Measurements from ENCODE around the gene TWNK.

The TWNK gene

DNA sequence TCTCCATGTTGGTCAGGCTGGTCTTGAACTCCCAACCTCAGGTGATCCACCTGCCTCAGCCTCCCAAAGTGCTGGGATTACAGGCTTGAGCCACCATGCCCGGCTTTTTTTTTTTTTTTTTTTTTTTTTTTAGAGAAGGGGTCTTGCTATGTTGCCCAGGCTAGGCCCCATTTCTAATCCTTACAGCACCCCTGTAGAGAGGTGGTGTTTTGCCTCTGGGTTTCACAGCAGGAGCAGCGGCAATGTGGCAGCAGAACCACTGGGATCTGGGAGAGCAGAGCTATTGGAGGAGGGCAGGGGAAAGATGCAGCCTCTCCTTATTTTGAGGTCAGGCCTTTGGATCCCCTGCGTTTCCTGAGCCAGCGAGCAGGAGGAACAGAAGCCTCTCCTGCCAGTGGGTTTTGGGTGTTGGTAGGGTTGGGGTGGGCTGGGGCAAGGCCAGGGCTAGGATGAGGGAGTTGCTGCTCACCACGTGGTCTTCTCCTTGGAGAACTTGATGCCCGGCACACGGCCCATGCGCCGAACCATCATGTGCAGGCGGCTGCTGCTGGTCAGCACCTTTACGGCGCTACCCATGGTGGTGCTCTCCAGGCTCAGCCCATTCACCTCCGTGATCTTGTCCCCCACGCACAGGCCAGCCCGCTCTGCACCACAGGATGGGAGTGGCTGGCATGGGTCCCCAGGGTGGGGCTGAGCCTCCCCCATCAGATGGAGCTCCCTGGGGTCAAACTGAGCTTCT, 35.8 kb downstream of the TWNK start:
- TF ChIP-seq ZNF747 (tag by site-specific recombination; IDR thresholded peaks at IDR 0.05) (no peak), ZNF121 (tag by site-specific recombination; IDR thresholded peaks at IDR 0.05) (peak; percentile 91), ZSCAN30 (tag by site-specific recombination; IDR thresholded peaks at IDR 0.05) (no peak)
- TF ChIP-seq, protein P1, sequence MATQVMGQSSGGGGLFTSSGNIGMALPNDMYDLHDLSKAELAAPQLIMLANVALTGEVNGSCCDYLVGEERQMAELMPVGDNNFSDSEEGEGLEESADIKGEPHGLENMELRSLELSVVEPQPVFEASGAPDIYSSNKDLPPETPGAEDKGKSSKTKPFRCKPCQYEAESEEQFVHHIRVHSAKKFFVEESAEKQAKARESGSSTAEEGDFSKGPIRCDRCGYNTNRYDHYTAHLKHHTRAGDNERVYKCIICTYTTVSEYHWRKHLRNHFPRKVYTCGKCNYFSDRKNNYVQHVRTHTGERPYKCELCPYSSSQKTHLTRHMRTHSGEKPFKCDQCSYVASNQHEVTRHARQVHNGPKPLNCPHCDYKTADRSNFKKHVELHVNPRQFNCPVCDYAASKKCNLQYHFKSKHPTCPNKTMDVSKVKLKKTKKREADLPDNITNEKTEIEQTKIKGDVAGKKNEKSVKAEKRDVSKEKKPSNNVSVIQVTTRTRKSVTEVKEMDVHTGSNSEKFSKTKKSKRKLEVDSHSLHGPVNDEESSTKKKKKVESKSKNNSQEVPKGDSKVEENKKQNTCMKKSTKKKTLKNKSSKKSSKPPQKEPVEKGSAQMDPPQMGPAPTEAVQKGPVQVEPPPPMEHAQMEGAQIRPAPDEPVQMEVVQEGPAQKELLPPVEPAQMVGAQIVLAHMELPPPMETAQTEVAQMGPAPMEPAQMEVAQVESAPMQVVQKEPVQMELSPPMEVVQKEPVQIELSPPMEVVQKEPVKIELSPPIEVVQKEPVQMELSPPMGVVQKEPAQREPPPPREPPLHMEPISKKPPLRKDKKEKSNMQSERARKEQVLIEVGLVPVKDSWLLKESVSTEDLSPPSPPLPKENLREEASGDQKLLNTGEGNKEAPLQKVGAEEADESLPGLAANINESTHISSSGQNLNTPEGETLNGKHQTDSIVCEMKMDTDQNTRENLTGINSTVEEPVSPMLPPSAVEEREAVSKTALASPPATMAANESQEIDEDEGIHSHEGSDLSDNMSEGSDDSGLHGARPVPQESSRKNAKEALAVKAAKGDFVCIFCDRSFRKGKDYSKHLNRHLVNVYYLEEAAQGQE (tag by site-specific recombination; IDR thresholded peaks at IDR 0.05), result peak; percentile 56
- POLR2A ChIA-PET, result interaction anchor here (1.2 kb wide), 1 partner anchor 8 kb away, joined by 3 read pairs; the partner anchor contains the start of genes PDZD7 and SFXN3

DNA sequence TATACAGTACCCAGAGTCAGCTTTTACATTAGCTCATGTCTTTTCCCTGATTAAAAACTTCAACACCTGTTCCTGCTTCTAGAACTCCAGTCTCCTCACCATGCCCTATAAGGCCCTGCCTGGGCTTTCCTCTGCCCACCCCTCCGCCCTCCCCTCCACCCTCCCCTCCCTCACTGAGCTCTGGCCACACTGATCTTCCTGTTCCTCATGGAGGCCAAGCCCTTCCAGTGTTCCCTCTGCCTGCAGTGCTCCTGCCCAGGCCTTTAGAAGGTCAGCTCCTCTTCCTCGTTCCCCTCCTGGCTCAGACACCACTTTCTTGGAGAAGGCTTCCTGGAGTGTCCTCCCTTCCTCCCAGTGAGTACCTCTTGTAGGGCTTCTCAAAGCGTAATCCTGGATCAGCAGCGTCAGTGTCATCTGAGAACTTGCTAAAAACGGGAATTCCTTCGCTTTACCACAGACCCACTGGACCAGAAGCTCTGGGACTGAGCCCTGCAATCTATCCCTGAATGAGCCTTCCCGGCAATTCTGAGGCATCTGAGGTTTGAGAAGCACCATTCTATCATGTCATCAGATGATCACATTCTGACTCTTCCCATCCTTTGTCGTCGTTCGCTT, 39.9 kb downstream of the TWNK start:
- POLR2A ChIA-PET, result interaction anchor here (0.6 to 0.7 kb wide), 4 partner anchors 16 to 208 kb away, joined by 4 to 5 read pairs (median 4); no protein-coding TSS in a partner anchor
- Histone ChIP-seq H3K36me3 (ENCODE audit: control insufficient read depth in 2 of 2, insufficient read depth in 1 of 2, low read length in 2 of 2) (no peaks in the 10 kb centered on the region), H3K4me3 (ENCODE audit: low read depth, low read length) (no peak overlapping the region), H3K9me3 (ENCODE audit: control insufficient read depth, insufficient read depth, low read depth, low read length) (no peaks in the 10 kb centered on the region), H3K27ac (ENCODE audit: extremely low read depth, low read depth, low read length) (no peak overlapping the region), H3K4me1 (ENCODE audit: control insufficient read depth, insufficient read depth, low read length) (peaks cover 10% of the 10 kb centered on the region)
- TF ChIP-seq ZBTB48 (tag by site-specific recombination; IDR thresholded peaks at IDR 0.05) (0 out of 2 replicates have a peak, but pooled peaks have one; percentile 2), ZNF624 (tag by site-specific recombination; IDR thresholded peaks at IDR 0.05) (no peak), ZBTB20 (tag by site-specific recombination; IDR thresholded peaks at IDR 0.05) (0 out of 2 replicates have a peak, but pooled peaks have one; percentile 5)
- CTCF ChIA-PET, result interaction anchor here (1.0 to 6.9 kb wide), 8 partner anchors 10 to 115 kb away, joined by 3 to 129 read pairs (median 5); no protein-coding TSS in a partner anchor

More for the DNA sequence above, 35.8 kb downstream of the TWNK start:
- H3K9me3 ChIP-seq (ENCODE audit: control insufficient read depth, insufficient read depth, low read depth, low read length), result no peaks in the 10 kb centered on the region
- no peaks in the 10 kb centered on the region for H3K36me3 ChIP-seq (ENCODE audit: control insufficient read depth in 2 of 2, insufficient read depth in 1 of 2, low read length in 2 of 2)
- no peak overlapping the region for H3K4me3 ChIP-seq (ENCODE audit: low read depth, low read length)
- H3K4me1 ChIP-seq (ENCODE audit: control insufficient read depth, insufficient read depth, low read length), result peaks cover 2% of the 10 kb centered on the region
- CTCF ChIA-PET, result interaction anchor here (0.6 to 0.8 kb wide), 2 partner anchors 8 to 55 kb away, joined by 3 read pairs; no protein-coding TSS in a partner anchor
- H3K27ac ChIP-seq (ENCODE audit: extremely low read depth, low read depth, low read length), result no peak overlapping the region

DNA sequence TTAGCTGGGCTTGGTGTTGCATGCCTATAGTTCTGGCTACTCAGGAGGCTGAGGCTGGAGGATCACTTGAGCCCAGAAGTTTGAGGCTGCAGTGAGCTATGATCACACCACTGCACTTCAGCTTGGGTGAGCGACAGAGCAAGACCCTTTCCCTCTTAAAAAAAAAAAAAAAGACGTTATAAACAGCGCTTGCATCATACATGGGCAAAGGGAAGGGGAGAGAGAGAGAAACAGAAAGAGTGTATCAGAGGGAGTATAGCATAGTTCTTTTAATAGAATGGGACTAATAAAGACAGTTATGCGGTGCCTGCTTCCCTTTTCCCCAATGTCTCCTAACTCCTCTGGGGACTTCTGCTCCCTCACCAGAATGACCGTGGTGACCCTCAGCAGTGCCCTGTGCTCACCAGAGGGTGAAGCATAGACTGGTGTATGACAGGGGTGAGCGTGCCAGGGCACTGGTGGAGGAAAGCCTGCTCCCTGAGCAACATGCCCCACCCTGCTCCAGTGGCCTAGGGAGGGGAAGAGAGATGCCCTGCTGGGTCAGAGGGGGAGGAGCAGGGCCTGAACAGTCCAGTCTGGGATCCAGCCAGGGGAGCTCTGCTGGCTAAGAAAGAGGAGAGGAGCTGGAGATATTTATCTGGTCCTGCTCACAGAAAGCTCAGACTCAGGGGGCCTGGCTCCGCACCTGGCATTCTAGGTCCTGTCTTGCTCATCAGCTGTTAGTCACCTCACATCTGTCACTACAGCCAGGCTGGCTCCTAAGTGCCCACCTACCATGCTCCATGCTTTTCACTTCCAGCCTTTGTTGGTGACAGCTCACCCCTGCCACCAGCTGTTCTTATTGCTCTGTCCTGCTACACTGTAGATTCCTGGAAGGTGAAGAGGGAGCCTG, 41.3 kb downstream of the TWNK start:
- peaks cover 20% of the 10 kb centered on the region for H3K4me1 ChIP-seq (ENCODE audit: control insufficient read depth, insufficient read depth, low read length)
- H3K36me3 ChIP-seq (ENCODE audit: control insufficient read depth in 2 of 2, insufficient read depth in 1 of 2, low read length in 2 of 2), result no peaks in the 10 kb centered on the region
- no peaks in the 10 kb centered on the region for H3K9me3 ChIP-seq (ENCODE audit: control insufficient read depth, insufficient read depth, low read depth, low read length)
- no peak overlapping the region for H3K27ac ChIP-seq (ENCODE audit: extremely low read depth, low read depth, low read length)
- ChIA-PET CTCF (interaction anchor here (0.6 to 6.9 kb wide), 12 partner anchors 12 to 325 kb away, joined by 3 to 129 read pairs (median 5); no protein-coding TSS in a partner anchor), POLR2A (interaction anchor here (0.7 to 1.0 kb wide), 3 partner anchors 14 to 111 kb away, joined by 3 read pairs; no protein-coding TSS in a partner anchor)
- no peak overlapping the region for H3K4me3 ChIP-seq (ENCODE audit: low read depth, low read length)
- TF ChIP-seq, protein P2, sequence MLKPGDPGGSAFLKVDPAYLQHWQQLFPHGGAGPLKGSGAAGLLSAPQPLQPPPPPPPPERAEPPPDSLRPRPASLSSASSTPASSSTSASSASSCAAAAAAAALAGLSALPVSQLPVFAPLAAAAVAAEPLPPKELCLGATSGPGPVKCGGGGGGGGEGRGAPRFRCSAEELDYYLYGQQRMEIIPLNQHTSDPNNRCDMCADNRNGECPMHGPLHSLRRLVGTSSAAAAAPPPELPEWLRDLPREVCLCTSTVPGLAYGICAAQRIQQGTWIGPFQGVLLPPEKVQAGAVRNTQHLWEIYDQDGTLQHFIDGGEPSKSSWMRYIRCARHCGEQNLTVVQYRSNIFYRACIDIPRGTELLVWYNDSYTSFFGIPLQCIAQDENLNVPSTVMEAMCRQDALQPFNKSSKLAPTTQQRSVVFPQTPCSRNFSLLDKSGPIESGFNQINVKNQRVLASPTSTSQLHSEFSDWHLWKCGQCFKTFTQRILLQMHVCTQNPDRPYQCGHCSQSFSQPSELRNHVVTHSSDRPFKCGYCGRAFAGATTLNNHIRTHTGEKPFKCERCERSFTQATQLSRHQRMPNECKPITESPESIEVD (tag by site-specific recombination; IDR thresholded peaks at IDR 0.05), result no peak
- TF ChIP-seq ZIC2 (tag by site-specific recombination; IDR thresholded peaks at IDR 0.05) (peak; percentile 72), ZNF544 (tag by site-specific recombination; IDR thresholded peaks at IDR 0.05) (no peak), ZNF184 (tag by site-specific recombination; IDR thresholded peaks at IDR 0.05) (no peak), SP3 (tag by site-specific recombination; IDR thresholded peaks at IDR 0.05) (0 out of 2 replicates have a peak, but pooled peaks have one; percentile 20), ZNF654 (tag by site-specific recombination; IDR thresholded peaks at IDR 0.05; ENCODE audit: low read depth) (no peak)
- TF ChIP-seq, protein P3, sequence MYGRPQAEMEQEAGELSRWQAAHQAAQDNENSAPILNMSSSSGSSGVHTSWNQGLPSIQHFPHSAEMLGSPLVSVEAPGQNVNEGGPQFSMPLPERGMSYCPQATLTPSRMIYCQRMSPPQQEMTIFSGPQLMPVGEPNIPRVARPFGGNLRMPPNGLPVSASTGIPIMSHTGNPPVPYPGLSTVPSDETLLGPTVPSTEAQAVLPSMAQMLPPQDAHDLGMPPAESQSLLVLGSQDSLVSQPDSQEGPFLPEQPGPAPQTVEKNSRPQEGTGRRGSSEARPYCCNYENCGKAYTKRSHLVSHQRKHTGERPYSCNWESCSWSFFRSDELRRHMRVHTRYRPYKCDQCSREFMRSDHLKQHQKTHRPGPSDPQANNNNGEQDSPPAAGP (tag by site-specific recombination; IDR thresholded peaks at IDR 0.05), result no peak
- TF ChIP-seq, protein P4, sequence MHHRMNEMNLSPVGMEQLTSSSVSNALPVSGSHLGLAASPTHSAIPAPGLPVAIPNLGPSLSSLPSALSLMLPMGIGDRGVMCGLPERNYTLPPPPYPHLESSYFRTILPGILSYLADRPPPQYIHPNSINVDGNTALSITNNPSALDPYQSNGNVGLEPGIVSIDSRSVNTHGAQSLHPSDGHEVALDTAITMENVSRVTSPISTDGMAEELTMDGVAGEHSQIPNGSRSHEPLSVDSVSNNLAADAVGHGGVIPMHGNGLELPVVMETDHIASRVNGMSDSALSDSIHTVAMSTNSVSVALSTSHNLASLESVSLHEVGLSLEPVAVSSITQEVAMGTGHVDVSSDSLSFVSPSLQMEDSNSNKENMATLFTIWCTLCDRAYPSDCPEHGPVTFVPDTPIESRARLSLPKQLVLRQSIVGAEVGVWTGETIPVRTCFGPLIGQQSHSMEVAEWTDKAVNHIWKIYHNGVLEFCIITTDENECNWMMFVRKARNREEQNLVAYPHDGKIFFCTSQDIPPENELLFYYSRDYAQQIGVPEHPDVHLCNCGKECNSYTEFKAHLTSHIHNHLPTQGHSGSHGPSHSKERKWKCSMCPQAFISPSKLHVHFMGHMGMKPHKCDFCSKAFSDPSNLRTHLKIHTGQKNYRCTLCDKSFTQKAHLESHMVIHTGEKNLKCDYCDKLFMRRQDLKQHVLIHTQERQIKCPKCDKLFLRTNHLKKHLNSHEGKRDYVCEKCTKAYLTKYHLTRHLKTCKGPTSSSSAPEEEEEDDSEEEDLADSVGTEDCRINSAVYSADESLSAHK (tag by site-specific recombination; IDR thresholded peaks at IDR 0.05), result no peak
